GM19023 (cell line): ENCODE measurements around the gene GPD1L.
A peak's percentile ranks its signal among the peaks of the same experiment; 100 is the strongest.
"Not testable (repeated sequence)": the region's sequence is repeated elsewhere in the genome, so short reads cannot be mapped to it uniquely, and the experiment has no call there.

Source experiments
- ATAC-seq: cut with Tn5 transposase; IDR thresholded peaks from one replicate; pipeline ENCODE4 v1.9.1; 2021; ENCODE audit warnings: mild to moderate bottlenecking, moderate library complexity; ENCODE audit not compliant: unreplicated experiment

GPD1L gene

DNA sequence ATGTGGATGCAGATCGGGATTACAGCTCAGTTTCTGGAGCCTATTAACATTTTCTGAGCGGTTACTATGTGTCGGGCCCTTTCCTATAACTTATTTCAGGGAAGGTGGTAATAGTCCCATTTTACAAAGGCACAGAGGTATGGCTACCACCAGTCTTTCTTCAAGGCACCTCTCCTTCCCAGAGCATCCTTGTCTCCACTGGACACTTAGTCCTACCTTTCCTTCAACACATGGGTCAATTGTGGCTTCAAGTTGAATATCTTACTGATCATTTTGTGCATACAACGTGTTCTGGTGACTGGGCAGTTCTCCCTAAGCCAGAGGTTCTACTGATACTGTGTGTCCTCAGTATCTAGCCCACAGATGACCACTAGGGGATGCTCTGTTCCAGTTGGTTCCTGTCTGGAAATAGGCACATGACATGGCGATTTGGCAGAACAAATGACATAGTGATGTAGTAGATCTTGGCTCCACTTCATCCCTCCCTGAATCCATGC is 71.3 kb downstream of the GPD1L start:
- peak; percentile 69 for ATAC-seq

- no peak for ATAC-seq
Observed at GRCh38 chr3:32180141-32180784, 73.8 kb downstream of the GPD1L start.

DNA sequence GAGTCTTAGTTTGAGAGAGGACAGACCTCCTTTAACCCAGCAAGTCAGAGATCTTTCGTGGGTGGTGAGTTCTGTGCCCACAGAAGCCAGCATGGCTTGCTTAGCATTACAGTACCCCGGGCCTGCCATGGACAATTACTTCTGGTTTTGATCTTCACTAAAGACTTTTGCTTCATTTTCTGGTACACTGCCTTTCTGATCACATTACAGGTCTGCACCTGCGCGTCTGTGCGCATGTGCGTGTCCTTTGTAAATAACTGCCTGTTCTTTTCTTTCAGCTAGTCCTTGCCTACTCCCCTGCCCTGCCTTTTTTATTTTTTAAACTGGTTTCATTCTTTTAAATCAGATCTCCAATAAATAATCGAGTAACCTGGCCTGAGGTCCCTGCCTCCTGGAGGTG is 74.9 kb downstream of the GPD1L start:
- no peak for ATAC-seq

DNA sequence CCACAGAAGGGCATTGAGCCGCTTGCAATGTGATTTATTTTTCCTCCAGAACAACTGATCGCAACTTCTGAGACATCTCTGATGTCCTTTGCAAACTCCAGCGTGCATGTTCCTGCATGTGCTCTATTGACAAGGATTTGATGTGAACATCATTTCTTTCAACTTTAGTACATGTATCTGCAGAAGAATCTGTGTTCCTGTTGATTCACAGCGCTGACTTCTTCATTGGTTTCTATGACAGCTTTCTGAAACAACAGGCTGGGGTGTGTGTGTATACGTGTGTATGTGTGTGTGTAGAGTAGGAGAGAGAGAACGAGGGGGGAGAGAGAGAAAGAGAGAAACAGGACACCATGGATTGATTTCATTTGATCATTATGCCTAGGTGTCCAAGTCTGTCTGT is 75.4 kb downstream of the GPD1L start:
- ATAC-seq = no peak

DNA sequence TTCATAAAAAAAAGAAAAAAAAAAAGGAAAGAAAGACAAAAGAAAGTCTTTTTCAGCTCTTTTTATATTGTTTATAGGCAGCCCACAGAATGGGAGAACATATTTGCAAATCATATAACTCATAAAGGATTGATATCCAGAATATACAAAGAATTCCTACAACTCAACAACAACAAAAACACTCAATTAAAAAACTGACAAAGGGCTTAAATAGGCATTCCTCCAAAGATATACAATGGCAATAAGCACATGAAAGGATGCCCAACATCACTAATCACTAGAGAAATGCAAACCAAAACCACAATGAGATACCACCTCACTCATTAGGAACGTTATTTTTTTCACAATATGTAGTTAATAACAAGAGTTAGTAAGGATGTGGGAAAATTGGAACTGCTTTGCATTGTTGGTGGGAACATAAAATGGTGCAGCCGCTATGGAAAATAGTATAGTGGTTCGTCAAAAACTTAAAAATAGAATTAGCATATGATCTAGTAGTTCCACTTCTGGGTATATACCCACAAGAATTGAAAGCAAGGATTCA is 77.8 kb downstream of the GPD1L start:
- no peak for ATAC-seq

GRCh38 chr3:32186097-32186496 is 79.7 kb downstream of the GPD1L start:
- ATAC-seq = no peak

DNA sequence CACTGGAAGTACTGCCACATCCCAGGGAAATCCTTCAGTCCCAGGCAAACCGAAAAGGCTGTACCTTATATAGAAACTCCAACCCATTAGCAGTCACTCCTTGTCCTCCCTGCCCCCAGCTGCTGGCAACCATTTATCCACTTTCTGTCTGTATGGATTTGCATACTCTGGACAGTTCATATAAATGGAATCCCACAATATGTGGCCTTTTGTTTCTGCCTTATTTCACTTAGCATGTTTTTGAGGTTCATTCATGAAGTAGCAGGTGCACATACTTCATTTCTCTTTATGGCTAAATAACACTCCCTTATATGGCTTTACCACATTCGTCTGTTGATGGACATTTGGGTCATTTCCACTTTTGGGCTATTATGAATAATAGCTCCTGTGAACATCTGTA is 80.5 kb downstream of the GPD1L start:
- no peak for ATAC-seq

DNA sequence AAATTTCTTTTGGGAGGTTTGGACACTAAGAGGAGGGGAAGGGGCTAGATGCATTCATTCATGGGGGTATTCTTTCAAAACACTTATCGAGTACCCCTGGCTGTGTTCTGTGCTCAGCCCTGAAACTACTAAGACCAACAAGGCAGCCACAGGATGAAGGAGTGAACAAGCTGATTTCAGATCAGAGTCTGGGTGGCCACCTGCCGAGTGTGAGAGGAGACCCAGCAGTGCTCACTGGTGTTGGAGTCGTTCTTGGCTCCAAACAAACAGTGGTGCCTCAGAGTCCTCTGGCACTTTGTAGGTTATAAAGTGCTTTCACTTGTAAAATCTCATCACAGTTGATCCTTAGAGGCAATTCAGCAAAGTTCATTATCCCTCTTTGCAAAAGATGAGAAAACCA is 83.3 kb downstream of the GPD1L start:
- no peak for ATAC-seq

DNA sequence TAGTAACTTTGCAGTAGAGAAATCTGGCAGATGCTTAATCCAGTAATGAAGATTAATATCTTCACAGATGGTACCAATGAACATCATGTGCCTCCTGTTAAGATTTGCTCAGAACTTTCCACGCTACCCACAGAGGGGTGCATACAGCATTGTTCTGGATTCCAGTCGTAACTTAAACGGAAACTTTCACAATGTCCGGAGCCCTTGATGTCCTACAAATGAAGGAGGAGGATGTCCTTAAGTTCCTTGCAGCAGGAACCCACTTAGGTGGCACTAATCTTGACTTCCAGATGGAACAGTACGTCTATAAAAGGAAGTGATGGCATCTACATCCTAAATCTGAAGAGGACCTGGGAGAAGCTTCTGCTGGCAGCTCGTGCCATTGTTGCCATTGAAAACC is 84.1 kb downstream of the GPD1L start:
- not testable (repeated sequence) for ATAC-seq

DNA sequence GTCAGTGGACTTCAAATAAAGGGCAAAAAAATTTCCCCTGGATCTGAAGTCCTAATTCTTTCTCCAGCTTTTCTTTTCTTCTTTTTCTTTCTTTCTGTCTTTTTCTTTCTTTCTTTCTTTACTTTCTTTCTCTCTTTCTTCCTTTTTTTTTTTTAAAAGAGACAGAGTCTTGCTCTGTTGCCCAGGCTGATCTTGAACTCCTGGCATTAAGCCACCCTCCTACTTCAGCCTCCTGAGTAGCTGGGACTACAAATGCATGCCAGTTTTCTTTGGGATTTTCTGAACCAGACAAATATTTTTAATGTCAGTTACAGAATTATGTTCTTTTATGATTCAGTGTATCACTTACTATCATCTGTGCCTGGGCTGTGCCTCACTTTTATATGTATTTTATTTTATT is 86.7 kb downstream of the GPD1L start:
- ATAC-seq = no peak

DNA sequence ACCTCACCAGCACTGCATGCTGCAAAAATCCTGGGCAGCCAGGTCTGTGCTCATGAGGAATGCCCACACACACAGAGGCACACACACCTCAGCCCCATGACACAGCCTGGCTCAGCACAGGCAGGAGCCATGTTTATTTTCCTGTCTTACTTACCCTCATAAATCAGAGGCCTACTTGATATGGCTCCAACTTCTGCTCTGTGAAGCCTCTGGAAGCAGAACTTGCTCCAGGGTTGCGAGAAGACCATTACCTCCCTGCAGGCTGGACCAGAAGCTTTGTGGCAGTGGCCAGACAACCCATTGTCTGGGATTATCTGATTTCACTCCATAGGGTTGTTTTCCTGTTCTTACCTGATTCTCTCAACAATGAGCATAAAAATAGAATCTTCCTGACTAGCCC is 88.2 kb downstream of the GPD1L start:
- no peak for ATAC-seq

DNA sequence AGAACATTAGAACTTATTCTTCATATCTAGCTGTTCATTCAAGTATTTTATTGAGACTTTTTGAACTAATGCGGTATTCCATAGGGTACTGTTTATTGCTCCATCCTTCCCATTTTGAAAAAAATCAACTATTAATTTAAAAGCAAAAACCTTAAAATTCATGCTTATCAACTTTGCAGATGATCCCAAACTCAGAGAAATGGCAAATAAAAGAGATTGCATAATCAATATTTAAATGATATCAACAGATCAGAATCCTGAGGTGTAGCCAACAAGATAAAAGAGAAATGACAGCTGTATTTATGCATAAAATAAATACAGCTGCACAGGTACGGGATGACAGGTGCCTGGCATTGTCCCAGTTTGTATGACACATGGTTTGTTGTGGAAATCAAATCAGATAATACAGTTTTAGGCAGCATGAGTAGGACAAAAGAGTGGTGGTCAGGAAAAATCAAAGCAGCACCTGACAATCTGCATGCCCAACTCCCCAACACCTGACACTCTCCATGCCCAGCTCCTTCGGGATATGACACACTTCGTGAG is 89.6 kb downstream of the GPD1L start:
- no peak for ATAC-seq

DNA sequence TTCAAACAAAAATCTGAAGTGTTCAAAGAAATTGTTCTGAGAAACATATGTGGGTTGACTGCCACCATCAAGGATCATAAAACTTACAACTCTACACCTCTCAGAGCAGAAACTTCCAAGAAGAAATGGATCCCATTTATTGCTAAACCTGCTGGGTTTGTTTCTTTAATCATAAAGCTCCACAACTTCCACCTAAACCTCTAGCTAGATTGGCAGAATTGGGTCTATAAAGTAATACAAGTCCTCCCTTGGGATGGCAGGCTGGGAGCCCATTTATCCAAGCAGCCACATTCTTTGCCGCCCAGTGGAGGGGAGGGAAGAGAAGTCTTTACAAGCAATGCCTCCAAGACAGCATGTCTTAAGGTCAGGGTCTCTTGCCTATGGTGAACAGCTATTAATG is 91.6 kb downstream of the GPD1L start:
- ATAC-seq = no peak

GRCh38 chr3:32198714-32199113 is 92.3 kb downstream of the GPD1L start:
- ATAC-seq = no peak

DNA sequence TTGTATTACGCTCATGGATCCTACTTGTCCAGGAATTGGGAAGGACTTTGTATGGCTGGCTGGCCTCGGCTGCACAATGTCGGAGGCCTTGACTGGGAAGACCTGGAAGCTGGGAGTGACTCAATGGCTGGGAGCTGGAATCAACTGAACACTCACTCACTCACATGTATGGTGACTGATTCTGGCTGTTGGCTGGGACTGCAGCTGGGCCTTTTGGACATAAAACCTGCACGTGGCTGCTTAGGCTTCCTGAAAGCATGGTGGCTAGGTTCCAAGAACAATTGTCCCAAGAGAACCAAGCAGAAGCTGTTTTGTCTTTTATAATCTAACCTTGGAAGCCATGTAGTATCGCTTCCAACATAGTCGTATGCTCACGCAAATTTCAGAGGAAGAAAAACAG is 94.1 kb downstream of the GPD1L start:
- no peak for ATAC-seq

GRCh38 chr3:32200992-32201758 is 94.8 kb downstream of the GPD1L start:
- no peak for ATAC-seq

GRCh38 chr3:32202496-32202895 is 96.1 kb downstream of the GPD1L start:
- no peak for ATAC-seq

GRCh38 chr3:32203854-32204253 is 97.4 kb downstream of the GPD1L start:
- no peak for ATAC-seq

GRCh38 chr3:32208447-32208846 is 102.0 kb downstream of the GPD1L start:
- no peak for ATAC-seq

DNA sequence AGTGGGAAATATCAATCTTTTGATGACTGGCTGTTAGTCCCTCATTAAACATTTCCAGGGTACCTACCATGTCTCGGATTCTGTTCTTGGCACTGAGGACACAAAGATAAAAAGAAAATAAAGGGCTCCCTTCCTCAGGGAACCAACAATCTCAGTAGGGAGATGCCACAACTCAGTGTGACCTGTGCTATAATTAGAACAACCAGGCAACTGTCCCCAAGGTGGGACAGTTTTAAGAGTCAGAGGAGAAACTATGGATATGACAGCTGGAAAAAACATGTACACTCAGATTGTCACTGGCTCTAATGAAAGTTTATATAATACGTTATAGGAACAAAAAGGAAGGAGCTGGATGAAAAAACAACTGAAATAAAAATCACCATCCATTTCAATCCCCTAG is 108.8 kb downstream of the GPD1L start:
- no peak for ATAC-seq

- no peak for ATAC-seq
Observed at GRCh38 chr3:32216172-32216783, 109.9 kb downstream of the GPD1L start.

- ATAC-seq = no peak
Observed at GRCh38 chr3:32217339-32217738, 110.9 kb downstream of the GPD1L start.
